ENCODE measurements around the gene AFMID.

AFMID gene

DNA sequence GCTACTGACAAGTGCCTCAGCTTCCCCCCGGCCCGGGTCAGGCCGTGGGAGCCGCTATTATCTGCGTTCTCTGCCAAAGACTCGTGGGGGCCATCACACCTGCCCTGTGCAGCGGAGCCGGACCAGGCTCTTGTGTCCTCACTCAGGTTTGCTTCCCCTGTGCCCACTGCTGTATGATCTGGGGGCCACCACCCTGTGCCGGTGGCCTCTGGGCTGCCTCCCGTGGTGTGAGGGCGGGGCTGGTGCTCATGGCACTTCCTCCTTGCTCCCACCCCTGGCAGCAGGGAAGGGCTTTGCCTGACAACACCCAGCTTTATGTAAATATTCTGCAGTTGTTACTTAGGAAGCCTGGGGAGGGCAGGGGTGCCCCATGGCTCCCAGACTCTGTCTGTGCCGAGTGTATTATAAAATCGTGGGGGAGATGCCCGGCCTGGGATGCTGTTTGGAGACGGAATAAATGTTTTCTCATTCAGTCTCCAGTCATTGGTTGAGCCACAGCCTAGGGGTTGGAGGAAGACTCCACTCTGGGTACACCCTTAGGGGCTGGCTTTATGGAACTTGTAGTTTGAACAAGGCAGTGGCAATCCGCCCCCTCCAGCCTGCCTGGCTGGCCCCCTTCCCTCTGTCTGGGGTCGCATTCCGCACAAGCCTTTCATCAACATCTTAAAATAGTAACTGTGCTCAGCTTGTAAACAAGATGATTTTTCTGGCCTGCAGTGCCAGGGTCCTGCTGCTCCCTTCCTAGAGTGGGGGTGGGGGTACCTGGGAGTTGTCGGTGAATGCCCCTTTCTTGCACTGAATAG, 14.7 kb upstream of the AFMID start:
- TF ChIP-seq, protein P1, sequence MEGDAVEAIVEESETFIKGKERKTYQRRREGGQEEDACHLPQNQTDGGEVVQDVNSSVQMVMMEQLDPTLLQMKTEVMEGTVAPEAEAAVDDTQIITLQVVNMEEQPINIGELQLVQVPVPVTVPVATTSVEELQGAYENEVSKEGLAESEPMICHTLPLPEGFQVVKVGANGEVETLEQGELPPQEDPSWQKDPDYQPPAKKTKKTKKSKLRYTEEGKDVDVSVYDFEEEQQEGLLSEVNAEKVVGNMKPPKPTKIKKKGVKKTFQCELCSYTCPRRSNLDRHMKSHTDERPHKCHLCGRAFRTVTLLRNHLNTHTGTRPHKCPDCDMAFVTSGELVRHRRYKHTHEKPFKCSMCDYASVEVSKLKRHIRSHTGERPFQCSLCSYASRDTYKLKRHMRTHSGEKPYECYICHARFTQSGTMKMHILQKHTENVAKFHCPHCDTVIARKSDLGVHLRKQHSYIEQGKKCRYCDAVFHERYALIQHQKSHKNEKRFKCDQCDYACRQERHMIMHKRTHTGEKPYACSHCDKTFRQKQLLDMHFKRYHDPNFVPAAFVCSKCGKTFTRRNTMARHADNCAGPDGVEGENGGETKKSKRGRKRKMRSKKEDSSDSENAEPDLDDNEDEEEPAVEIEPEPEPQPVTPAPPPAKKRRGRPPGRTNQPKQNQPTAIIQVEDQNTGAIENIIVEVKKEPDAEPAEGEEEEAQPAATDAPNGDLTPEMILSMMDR (IDR thresholded peaks at IDR 0.05) = no peak
- DNase-seq = peak; percentile 63 to 80
- H3K4me1 ChIP-seq = peaks cover 11 to 77% (median 61%) of the 10 kb centered on the region in 4 donors
- peaks cover 5 to 30% (median 8%) of the 10 kb centered on the region in 3 donors for H3K36me3 ChIP-seq
- H3K9me3 ChIP-seq = no peaks in the 10 kb centered on the region
- H3K27me3 ChIP-seq = no peaks in the 10 kb centered on the region
- no peak overlapping the region for H3K4me3 ChIP-seq
- H3K27ac ChIP-seq = peak overlapping the region; percentile 71 to 73
- intact Hi-C loops (cut with DNase I; ENCODE audit: low total_unique reads) = no loop called here

DNA sequence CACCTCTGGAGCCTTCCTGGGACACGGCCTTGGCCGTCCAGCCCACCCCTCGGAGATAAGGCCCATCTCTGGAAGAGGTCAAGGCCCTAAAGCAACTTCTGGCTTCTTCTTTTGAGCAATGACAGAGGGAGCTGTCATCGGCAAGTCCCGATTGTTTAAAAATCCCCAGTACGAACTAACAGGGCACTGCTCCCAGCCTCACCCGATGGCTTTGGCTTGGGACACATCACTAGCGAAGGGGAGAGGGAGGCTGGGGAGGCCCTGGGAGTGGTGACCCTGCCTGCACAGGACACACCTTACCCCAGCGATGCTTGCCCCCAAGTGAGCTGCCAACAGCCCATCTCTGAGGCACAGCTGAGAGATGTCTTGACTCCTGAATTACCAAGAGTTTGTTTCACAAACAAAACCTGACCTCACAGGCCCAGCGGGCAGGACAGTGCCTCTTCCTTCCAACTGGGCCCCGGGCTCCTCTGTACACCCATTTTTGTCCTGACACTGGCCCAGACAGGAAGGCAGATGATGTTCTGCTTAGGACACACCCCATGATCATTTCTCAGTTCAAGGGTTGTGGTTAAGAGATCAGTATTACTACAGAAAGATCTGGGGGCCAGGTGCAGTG, 14.0 kb upstream of the AFMID start:
- Histone ChIP-seq H3K4me1 (peaks cover 11 to 73% (median 58%) of the 10 kb centered on the region in 4 donors), H3K9me3 (no peaks in the 10 kb centered on the region), H3K27ac (peak overlapping the region; percentile 71 to 73), H3K27me3 (no peaks in the 10 kb centered on the region), H3K4me3 (no peak overlapping the region), H3K36me3 (peaks cover 5 to 30% (median 8%) of the 10 kb centered on the region in 3 donors)
- intact Hi-C loops (cut with DNase I; ENCODE audit: low total_unique reads) = no loop called here
- TF ChIP-seq, protein P1 (IDR thresholded peaks at IDR 0.05) = no peak
- no peak for DNase-seq

DNA sequence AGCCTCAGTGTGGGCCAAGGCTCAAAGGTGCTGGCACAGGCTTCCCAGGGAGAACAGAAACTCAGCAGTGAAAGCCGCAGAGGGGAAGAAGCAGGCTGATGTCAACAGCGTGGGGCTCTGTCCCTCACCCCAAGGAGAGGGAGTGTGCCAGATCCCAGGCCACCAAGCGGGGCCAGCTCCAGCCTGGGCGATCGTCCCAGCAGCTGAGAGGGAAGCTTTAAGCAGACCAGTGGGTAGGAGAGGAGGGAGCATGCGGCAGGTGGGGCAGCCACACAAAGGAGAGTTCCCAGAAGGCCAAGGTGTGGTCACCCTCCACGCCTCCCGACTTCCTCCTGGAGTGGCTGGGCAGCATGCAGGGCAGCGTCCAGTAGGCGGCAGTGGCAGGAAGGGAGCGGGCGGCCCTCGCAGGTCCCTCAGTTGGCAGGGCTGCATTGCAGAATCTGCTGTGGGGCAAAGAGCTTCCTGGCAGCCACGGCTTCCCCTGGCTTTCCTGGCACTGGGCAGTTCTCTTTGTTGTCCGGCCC, 12.8 kb upstream of the AFMID start:
- TF ChIP-seq, protein P1 (IDR thresholded peaks at IDR 0.05) = peak; percentile 63 to 77
- H3K27ac ChIP-seq = peak overlapping the region; percentile 71 to 73
- peaks cover 5 to 30% (median 8%) of the 10 kb centered on the region in 3 donors for H3K36me3 ChIP-seq
- no peaks in the 10 kb centered on the region for H3K9me3 ChIP-seq
- peaks cover 11 to 73% (median 56%) of the 10 kb centered on the region in 4 donors for H3K4me1 ChIP-seq
- peak; percentile 80 to 93 for DNase-seq
- H3K27me3 ChIP-seq = no peaks in the 10 kb centered on the region
- no peak overlapping the region for H3K4me3 ChIP-seq
- intact Hi-C loops (cut with DNase I; ENCODE audit: low total_unique reads) = no loop called here

DNA sequence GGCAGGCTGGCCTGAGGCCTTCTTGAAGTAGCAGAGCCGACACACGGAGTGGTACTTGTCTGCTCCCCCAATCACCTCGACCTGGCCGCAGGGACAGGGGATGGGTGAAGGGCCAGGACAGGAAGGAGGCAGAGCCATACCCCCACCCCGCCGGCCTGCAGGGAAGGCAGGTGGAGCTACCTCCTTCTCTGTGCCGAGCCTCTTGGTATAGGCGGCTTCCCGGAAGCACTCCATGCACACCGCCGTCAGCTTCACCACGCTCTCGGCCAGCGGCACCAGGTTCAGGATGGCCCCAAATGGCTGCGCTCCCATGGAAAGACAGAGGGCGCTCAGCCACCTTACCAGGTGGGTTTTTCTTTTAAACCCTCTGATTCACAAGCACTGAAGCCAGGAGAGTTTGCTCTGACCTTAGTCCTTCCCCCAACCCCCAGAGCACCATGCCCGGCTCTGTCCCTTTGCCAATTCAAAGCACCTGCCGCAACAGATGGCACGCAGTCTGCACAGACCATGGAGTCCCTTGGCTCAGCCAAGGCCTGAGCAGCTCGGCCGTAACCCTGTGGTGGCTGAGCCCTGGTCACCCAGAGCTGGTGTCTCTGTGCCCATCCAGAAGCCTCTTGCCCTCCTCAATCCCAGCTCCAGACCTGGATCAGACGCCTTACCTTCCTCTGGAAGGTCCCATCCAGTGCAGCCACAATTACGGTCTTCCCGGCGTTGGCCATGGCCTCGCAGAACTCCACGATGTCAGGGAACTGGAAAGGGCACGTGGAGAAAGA, 12.1 kb upstream of the AFMID start:
- Histone ChIP-seq H3K4me3 (no peak overlapping the region), H3K27ac (peak overlapping the region; percentile 71 to 73), H3K27me3 (no peaks in the 10 kb centered on the region), H3K4me1 (peaks cover 11 to 73% (median 54%) of the 10 kb centered on the region in 4 donors), H3K36me3 (peaks cover 5 to 29% (median 8%) of the 10 kb centered on the region in 3 donors), H3K9me3 (no peaks in the 10 kb centered on the region)
- no peak for DNase-seq
- TF ChIP-seq, protein P1 (IDR thresholded peaks at IDR 0.05) = no peak
- intact Hi-C loops (cut with DNase I; ENCODE audit: low total_unique reads) = no loop called here

DNA sequence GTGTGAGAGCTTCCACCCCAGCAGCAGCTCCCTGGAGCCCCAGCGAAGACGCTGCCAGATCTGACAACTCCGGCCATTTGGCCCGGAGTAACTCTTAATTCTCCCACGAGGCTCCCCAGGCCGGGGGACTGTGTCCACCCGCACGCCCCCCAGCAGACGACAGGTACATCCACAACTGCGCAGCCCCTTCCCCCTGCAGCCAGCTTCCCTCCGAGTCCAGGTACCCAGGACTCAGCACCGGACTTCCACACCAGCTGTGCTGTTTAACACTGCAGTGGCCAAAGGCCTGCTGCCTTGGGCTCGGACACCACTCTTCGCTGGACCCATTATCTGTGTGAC, 11.6 kb upstream of the AFMID start:
- no peaks in the 10 kb centered on the region for H3K27me3 ChIP-seq
- H3K36me3 ChIP-seq = peaks cover 5 to 23% (median 8%) of the 10 kb centered on the region in 3 donors
- no peak overlapping the region for H3K4me3 ChIP-seq
- peak overlapping the region; percentile 71 to 73 for H3K27ac ChIP-seq
- no peak for DNase-seq
- TF ChIP-seq, protein P1 (IDR thresholded peaks at IDR 0.05) = no peak
- intact Hi-C loops (cut with DNase I; ENCODE audit: low total_unique reads) = no loop called here
- peaks cover 11 to 77% (median 53%) of the 10 kb centered on the region in 4 donors for H3K4me1 ChIP-seq
- H3K9me3 ChIP-seq = no peaks in the 10 kb centered on the region

Measured in tibial artery (tissue), 4 donors.